DND-41 (cell line): ENCODE results near the gene RASSF7.

ENCODE experiments used
- ATAC-seq: fragments of 200-7000 bp; cut with Tn5 transposase; 3 replicates; pipeline ENCODE4 v1.9.1; 2021; ENCODE audit warnings: low read depth; ENCODE audit not compliant: insufficient read depth
- DNase-seq: peaks from one replicate; pipeline ENCODE4 v3.0.0-alpha.2; 2020
- H2AFZ ChIP-seq: 2 replicates; pipeline ENCODE4 v1.6.0; 2012; ENCODE audit warnings: low read depth, low read length
- H3K27ac ChIP-seq: 2 replicates; pipeline ENCODE4 v1.5.1; 2012; ENCODE audit warnings: low read length, inconsistent platforms
- H3K27me3 ChIP-seq: fragments of 200-600 bp; sonication (generic); 2 replicates; pipeline ENCODE4 v1.6.0; 2012; ENCODE audit warnings: low read length, mild to moderate bottlenecking, inconsistent platforms; ENCODE audit not compliant: insufficient read depth, poor library complexity
- H3K36me3 ChIP-seq: 2 replicates; pipeline ENCODE4 v1.5.1; 2012; ENCODE audit warnings: low read length, inconsistent platforms; ENCODE audit not compliant: insufficient read depth
- H3K4me1 ChIP-seq: 2 replicates; pipeline ENCODE4 v1.5.1; 2012; ENCODE audit warnings: mild to moderate bottlenecking, low read length; ENCODE audit not compliant: insufficient read depth
- H3K4me2 ChIP-seq: 2 replicates; pipeline ENCODE4 v1.6.0; 2012; ENCODE audit warnings: mild to moderate bottlenecking, moderate library complexity, low read length, inconsistent platforms; ENCODE audit not compliant: insufficient read depth
- H3K4me3 ChIP-seq, 2 experiments: fragments of 200-600 bp in 1 of 2; shearing (Covaris generic) in 1 of 2; 2 replicates each; pipeline ENCODE4 v1.5.1; 2012 to 2016; ENCODE audit warnings: inconsistent platforms in 2 of 2, low read length in 2 of 2, mild to moderate bottlenecking in 2 of 2, low read depth in 1 of 2, moderate library complexity in 1 of 2
- H3K79me2 ChIP-seq: 2 replicates; pipeline ENCODE4 v1.6.0; 2012; ENCODE audit warnings: low read length, inconsistent platforms; ENCODE audit not compliant: insufficient read depth
- H3K9ac ChIP-seq: 2 replicates; pipeline ENCODE4 v1.6.0; 2012; ENCODE audit warnings: low read depth, mild to moderate bottlenecking, inconsistent platforms, low read length, moderate library complexity
- H3K9me3 ChIP-seq: 2 replicates; pipeline ENCODE4 v1.5.1; 2012; ENCODE audit warnings: low read length, moderate library complexity, mild to moderate bottlenecking, inconsistent platforms; ENCODE audit not compliant: insufficient read depth, severe bottlenecking
- H4K20me1 ChIP-seq: 2 replicates; pipeline ENCODE4 v1.6.0; 2012; ENCODE audit warnings: low read length; ENCODE audit not compliant: insufficient read depth
- EZH2 ChIP-seq: IDR thresholded peaks from 3 replicates; pipeline ENCODE4 v1.6.1; 2012; ENCODE audit warnings: borderline replicate concordance, low read depth, mild to moderate bottlenecking, moderate library complexity, low read length, inconsistent platforms; ENCODE audit not compliant: severe bottlenecking
- TF ChIP-seq, protein P1 (sequence below): IDR thresholded peaks from 2 replicates; pipeline ENCODE4 v1.5.1; 2012; ENCODE audit warnings: borderline replicate concordance, low read length, moderate library complexity, mild to moderate bottlenecking; ENCODE audit not compliant: poor library complexity, severe bottlenecking; ENCODE audit errors: extremely low read depth

Gene RASSF7

GRCh38 chr11:589798-590197 lies 29.0 kb downstream of the RASSF7 start:
- no peak overlapping the region for H3K4me3 ChIP-seq
- no peaks in the 10 kb centered on the region for H3K4me1 ChIP-seq
- H3K27me3 ChIP-seq: no peaks in the 10 kb centered on the region
- H2AFZ ChIP-seq: no peak overlapping the region
- TF ChIP-seq EZH2: no peak
- TF ChIP-seq, protein P1, sequence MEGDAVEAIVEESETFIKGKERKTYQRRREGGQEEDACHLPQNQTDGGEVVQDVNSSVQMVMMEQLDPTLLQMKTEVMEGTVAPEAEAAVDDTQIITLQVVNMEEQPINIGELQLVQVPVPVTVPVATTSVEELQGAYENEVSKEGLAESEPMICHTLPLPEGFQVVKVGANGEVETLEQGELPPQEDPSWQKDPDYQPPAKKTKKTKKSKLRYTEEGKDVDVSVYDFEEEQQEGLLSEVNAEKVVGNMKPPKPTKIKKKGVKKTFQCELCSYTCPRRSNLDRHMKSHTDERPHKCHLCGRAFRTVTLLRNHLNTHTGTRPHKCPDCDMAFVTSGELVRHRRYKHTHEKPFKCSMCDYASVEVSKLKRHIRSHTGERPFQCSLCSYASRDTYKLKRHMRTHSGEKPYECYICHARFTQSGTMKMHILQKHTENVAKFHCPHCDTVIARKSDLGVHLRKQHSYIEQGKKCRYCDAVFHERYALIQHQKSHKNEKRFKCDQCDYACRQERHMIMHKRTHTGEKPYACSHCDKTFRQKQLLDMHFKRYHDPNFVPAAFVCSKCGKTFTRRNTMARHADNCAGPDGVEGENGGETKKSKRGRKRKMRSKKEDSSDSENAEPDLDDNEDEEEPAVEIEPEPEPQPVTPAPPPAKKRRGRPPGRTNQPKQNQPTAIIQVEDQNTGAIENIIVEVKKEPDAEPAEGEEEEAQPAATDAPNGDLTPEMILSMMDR: no peak
- ATAC-seq: no peak
- H3K27ac ChIP-seq: no peak overlapping the region
- H3K9ac ChIP-seq: no peak overlapping the region
- H3K36me3 ChIP-seq: peaks cover 93% of the 10 kb centered on the region
- no peak for DNase-seq
- H3K79me2 ChIP-seq: peaks cover 59% of the 10 kb centered on the region
- no peaks in the 10 kb centered on the region for H3K9me3 ChIP-seq
- H3K4me2 ChIP-seq: no peak overlapping the region
- H4K20me1 ChIP-seq: peaks cover 58% of the 10 kb centered on the region

- Histone ChIP-seq H3K79me2 (peaks cover 60% of the 10 kb centered on the region), H3K27me3 (no peaks in the 10 kb centered on the region), H3K36me3 (peaks cover 98% of the 10 kb centered on the region), H4K20me1 (peaks cover 59% of the 10 kb centered on the region), H3K9ac (no peak overlapping the region), H3K27ac (no peak overlapping the region), H2AFZ (no peak overlapping the region), H3K9me3 (no peaks in the 10 kb centered on the region), H3K4me2 (no peak overlapping the region), H3K4me1 (no peaks in the 10 kb centered on the region), H3K4me3 (no peak overlapping the region)
- TF ChIP-seq, protein P1: no peak
- no peak for TF ChIP-seq EZH2
- no peak for ATAC-seq
- no peak for DNase-seq
Measured at GRCh38 chr11:590997-591396, 30.2 kb downstream of the RASSF7 start.

GRCh38 chr11:592501-592900 lies 31.7 kb downstream of the RASSF7 start:
- no peak overlapping the region for H3K4me2 ChIP-seq
- H3K9ac ChIP-seq: no peak overlapping the region
- no peaks in the 10 kb centered on the region for H3K4me1 ChIP-seq
- H3K27me3 ChIP-seq: no peaks in the 10 kb centered on the region
- peaks cover 98% of the 10 kb centered on the region for H3K36me3 ChIP-seq
- peaks cover 58% of the 10 kb centered on the region for H4K20me1 ChIP-seq
- ATAC-seq (no peak), DNase-seq (no peak)
- H3K4me3 ChIP-seq: no peak overlapping the region
- H3K79me2 ChIP-seq: peaks cover 59% of the 10 kb centered on the region
- no peak overlapping the region for H3K27ac ChIP-seq
- no peak overlapping the region for H2AFZ ChIP-seq
- no peaks in the 10 kb centered on the region for H3K9me3 ChIP-seq
- no peak for TF ChIP-seq EZH2
- TF ChIP-seq, protein P1: no peak

GRCh38 chr11:592918-593317 lies 32.1 kb downstream of the RASSF7 start:
- Histone ChIP-seq H3K79me2 (peaks cover 59% of the 10 kb centered on the region), H3K36me3 (peaks cover 98% of the 10 kb centered on the region)

More at GRCh38 chr11:592918-593317, 32.1 kb downstream of the RASSF7 start:
- Histone ChIP-seq H4K20me1 (peaks cover 58% of the 10 kb centered on the region), H3K27me3 (no peaks in the 10 kb centered on the region), H3K9ac (no peak overlapping the region), H3K4me2 (no peak overlapping the region), H2AFZ (no peak overlapping the region), H3K27ac (no peak overlapping the region), H3K4me3 (no peak overlapping the region), H3K9me3 (no peaks in the 10 kb centered on the region), H3K4me1 (no peaks in the 10 kb centered on the region)
- DNase-seq (no peak), ATAC-seq (no peak)
- no peak for TF ChIP-seq EZH2
- TF ChIP-seq, protein P1: no peak
